Lung (tissue), 12 donors: ENCODE data around the gene PTTG2. TPM values are rescaled to one million over a fixed set of nuclear protein-coding genes. Genes with fewer than 3 reads are reported as not detected.

Source experiments
- ATAC-seq: fragments of 200-7000 bp; cut with Tn5 transposase; one replicate; pipeline ENCODE4 v1.9.1; 2020; ENCODE audit warnings: moderate number of reproducible peaks; ENCODE audit not compliant: insufficient read depth, low FRiP score
- DNase-seq, 3 donors: peaks; one replicate each; pipeline ENCODE4 v3.0.0-alpha.2; 2013 to 2017
- H3K27ac ChIP-seq, 2 donors: one replicate each; pipeline ENCODE4 v1.5.1; 2013; ENCODE audit warnings: mild to moderate bottlenecking in 2 of 2, moderate library complexity in 2 of 2, control low read depth in 1 of 2, inconsistent platforms in 1 of 2, low read depth in 1 of 2, low read length in 1 of 2
- H3K27me3 ChIP-seq, 3 donors: one replicate each; pipeline ENCODE4 v1.5.1; 2013; ENCODE audit warnings: low read length in 2 of 3; ENCODE audit not compliant: control insufficient read depth in 3 of 3, insufficient read depth in 3 of 3
- H3K36me3 ChIP-seq, 4 donors: one replicate each; pipeline ENCODE4 v1.5.1; 2013; ENCODE audit warnings: low read length in 4 of 4, mild to moderate bottlenecking in 1 of 4, moderate library complexity in 1 of 4; ENCODE audit not compliant: control insufficient read depth in 4 of 4, insufficient read depth in 4 of 4
- H3K4me1 ChIP-seq, 5 donors: one replicate each; pipeline ENCODE4 v1.5.1; 2013; ENCODE audit warnings: low read length in 5 of 5, mild to moderate bottlenecking in 2 of 5, moderate library complexity in 1 of 5; ENCODE audit not compliant: control insufficient read depth in 5 of 5, insufficient read depth in 5 of 5
- H3K4me3 ChIP-seq: one replicate; pipeline ENCODE4 v1.5.1; 2013; ENCODE audit warnings: mild to moderate bottlenecking, control low read depth, moderate library complexity
- H3K9ac ChIP-seq, 2 donors: one replicate each; pipeline ENCODE4 v1.5.1; 2013; ENCODE audit warnings: low read length in 2 of 2, control low read depth in 1 of 2; ENCODE audit not compliant: insufficient read depth in 1 of 2
- H3K9me3 ChIP-seq, 4 donors: one replicate each; pipeline ENCODE4 v1.5.1; 2013; ENCODE audit warnings: low read length in 3 of 4, mild to moderate bottlenecking in 1 of 4, moderate library complexity in 1 of 4; ENCODE audit not compliant: control insufficient read depth in 4 of 4, insufficient read depth in 3 of 4
- WGBS, 2 donors: extraction: QIAGEN DNeasy Blood & Tissue Kit; methylation state at CpG; one replicate each; pipeline ENCODE4 v1.1.7; 2013; 5-methylcytosine and 5-hydroxymethylcytosine counted together
- polyA plus RNA-seq, 2 donors: library from polyadenylated mRNA; stranded (reverse); fragments of 200-250 nt; gene quantifications; one replicate each; pipeline ENCODE4 v1.2.1, GENCODE V29; 2013
- total RNA-seq, 2 donors: library from RNA; depleted of rRNA in 1 of 2; stranded (reverse); fragments of >200 nt in 1 of 2; gene quantifications; one replicate each; pipeline ENCODE4 v1.2.1, GENCODE V29; 2014 to 2021
- TF ChIP-seq, protein P1 (sequence below): IDR thresholded peaks from 2 replicates; pipeline ENCODE4 v1.5.1; 2012; ENCODE audit warnings: mild to moderate bottlenecking; ENCODE audit errors: control extremely low read depth, extremely low read depth
- donor health status: control.
- donor health status: control.
- donor health status: Bipolar disorder and iron deficiency.
- donor health status: healthy.
- donor health status: DM: yes; HTN: yes; CAD: no.

Gene PTTG2
- total and polyA plus RNA-seq, 4 donors = 0.11 to 0.52 TPM; not detected in 2

DNA sequence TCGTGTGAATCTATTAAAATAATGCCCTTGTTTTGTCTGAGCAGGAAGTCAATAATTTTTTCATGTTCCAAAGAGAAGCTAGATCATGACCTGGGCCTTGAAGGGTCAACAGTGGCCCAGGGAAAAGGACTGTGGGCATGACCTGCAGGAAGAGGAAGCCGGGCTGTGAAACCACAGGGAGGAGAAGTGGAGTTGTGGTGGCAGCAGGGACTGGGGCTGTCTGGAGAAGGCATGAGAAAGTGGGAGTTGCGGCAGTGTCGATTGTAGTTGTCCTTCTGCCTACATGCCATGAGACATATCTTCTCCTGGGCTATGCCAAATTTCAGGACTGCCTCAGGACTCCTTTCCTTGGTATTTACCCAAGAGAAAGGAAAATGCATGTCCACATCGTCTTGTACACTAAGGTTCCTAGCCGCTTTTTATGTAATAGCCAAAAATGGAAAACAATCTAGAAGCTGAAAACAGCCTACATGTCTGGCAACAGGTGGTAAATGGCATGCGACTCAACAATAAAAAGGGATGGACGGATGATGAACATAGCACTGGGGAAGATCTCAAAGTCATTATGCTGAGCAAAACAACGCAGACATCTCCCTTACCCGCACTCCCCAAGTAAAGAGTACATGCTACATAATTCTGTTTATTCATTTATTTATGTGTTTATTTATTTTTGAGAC lies 13.6 kb upstream of the PTTG2 start:
- 61 to 76% methylated on average over 10 of the region's 10 CpGs for WGBS, 2 donors
- TF ChIP-seq, protein P1, sequence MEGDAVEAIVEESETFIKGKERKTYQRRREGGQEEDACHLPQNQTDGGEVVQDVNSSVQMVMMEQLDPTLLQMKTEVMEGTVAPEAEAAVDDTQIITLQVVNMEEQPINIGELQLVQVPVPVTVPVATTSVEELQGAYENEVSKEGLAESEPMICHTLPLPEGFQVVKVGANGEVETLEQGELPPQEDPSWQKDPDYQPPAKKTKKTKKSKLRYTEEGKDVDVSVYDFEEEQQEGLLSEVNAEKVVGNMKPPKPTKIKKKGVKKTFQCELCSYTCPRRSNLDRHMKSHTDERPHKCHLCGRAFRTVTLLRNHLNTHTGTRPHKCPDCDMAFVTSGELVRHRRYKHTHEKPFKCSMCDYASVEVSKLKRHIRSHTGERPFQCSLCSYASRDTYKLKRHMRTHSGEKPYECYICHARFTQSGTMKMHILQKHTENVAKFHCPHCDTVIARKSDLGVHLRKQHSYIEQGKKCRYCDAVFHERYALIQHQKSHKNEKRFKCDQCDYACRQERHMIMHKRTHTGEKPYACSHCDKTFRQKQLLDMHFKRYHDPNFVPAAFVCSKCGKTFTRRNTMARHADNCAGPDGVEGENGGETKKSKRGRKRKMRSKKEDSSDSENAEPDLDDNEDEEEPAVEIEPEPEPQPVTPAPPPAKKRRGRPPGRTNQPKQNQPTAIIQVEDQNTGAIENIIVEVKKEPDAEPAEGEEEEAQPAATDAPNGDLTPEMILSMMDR = no peak
- DNase-seq (no peak), ATAC-seq (no peak)
- H3K27ac ChIP-seq = no peak overlapping the region
- no peak overlapping the region for H3K9ac ChIP-seq
- no peaks in the 10 kb centered on the region for H3K27me3 ChIP-seq
- no peaks in the 10 kb centered on the region for H3K36me3 ChIP-seq
- H3K4me3 ChIP-seq = no peak overlapping the region
- peaks cover 0 to 4% (median 0%) of the 10 kb centered on the region in 5 donors for H3K4me1 ChIP-seq
- H3K9me3 ChIP-seq = no peaks in the 10 kb centered on the region

DNA sequence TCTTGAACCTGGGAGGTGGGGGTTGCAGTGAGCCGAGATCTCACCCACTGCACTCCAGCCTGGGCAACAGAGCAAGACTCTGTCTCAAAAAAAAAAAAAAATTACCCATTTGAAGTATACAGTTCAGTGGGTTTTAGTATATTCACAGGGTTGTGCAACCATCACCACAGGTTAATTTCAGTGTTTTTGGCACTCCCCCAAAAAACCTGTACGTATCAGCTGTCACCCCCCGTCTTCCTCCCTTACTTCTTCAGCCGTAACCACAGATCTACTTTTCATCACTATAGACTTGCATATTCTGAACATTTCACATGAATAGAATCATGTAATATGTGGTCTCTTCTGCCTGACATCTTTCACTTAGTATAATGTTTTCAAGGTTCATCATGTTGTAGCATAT lies 11.7 kb upstream of the PTTG2 start:
- Histone ChIP-seq H3K27ac (no peak overlapping the region), H3K4me1 (peaks cover 0 to 5% (median 0%) of the 10 kb centered on the region in 5 donors), H3K4me3 (no peak overlapping the region), H3K36me3 (no peaks in the 10 kb centered on the region), H3K9ac (no peak overlapping the region), H3K27me3 (no peaks in the 10 kb centered on the region), H3K9me3 (no peaks in the 10 kb centered on the region)
- DNase-seq (no peak), ATAC-seq (no peak)
- WGBS, 2 donors = 43 to 77% methylated on average over 4 of the region's 4 CpGs
- TF ChIP-seq, protein P1 = no peak

DNA sequence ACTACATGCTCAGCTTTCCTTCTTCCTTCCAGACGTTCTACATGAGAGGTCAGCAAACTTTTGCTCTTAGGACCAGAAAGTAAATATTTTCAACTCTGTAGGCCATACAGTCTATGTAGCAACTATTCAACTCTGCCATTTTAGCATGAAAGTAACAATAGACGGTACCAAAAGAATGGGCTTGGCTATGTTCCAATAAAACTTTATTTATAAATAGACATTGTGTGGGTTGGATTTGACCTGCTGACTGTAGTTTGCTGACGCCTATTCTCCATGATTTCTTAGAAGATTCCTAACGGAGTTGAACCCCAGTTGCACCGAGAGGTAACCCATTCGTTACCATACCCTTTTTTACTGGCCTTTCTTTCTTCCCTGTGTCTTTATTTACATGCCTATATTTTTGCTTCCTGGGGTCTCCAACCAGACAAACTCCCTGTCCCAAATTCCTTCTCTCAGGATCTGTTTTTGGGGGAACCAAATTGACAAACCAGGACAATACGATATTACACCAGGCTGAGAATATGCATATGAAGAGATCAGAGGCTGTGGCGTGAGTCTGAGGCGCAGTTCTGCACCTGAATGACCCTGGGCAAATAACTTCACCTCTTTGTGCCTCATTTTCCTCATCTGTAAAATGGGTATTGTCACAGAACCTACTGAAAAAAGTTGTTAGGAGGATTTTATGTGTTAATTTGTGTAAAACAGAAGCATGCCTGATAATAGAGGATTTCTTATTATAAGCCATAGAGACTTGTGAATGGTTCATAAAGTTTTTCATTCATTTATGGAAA lies 10.4 kb upstream of the PTTG2 start:
- DNase-seq (no peak), ATAC-seq (no peak)
- peaks cover 0 to 5% (median 0%) of the 10 kb centered on the region in 5 donors for H3K4me1 ChIP-seq
- no peaks in the 10 kb centered on the region for H3K36me3 ChIP-seq
- no peaks in the 10 kb centered on the region for H3K9me3 ChIP-seq
- no peak overlapping the region for H3K9ac ChIP-seq
- no peaks in the 10 kb centered on the region for H3K27me3 ChIP-seq
- TF ChIP-seq, protein P1 = no peak
- H3K4me3 ChIP-seq = no peak overlapping the region
- no peak overlapping the region for H3K27ac ChIP-seq
- WGBS, 2 donors = 74 to 87% methylated on average over 9 of the region's 9 CpGs
